ENCODE results near the gene NCAPD2.

NCAPD2 gene

DNA sequence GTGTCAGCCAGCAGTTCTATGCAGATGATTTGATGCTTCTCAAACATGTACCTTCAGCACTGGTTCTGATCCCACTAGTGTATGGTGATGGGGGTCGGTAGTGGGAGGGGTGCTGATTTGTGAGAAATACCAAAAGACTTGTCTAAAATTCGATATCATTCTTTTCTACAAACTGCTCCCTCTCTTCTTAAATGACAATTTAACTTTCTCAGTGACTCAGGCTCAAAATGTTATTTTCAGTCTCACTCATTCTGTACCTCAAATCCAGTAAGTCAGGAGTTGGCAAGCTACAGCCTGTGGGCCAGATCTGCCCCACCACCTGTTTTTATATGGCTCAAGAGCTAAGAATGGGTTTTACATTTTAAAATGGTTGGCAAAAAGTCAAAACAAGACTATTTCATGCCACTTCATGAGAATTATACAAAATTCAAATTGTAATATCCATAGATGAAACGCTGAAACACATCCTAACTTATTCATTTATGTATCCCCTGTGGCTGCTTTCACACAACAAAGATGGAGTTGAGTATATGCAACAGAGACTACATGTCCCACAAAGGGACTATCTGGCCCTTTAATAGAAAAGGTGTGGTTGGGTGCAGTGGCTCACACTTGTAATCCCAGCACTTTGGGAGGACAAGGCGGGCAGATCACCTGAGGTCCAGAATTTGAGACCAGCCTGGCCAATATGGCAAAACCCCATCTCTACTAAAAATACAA lies 80.8 kb downstream of the NCAPD2 start:
- DNase-seq (ENCODE audit: low read depth), result no peak

DNA sequence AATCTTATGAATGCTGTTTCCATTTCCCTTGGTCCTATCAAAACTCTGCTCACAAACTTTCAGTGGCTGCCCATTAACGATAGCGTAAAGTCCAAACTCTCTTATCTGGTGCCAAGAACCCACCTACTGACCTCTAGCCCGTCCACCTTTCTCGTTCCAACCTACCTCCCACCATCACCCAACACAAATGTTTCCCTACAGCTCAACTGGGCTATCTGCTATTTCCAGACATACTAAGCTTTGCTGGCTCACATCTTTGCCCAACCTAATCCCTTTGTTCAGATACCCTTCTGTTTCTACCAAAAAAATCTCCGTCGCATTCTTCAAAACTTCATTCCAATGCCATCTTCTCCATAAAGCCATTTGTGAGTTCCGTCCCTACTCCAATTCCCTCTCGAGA lies 81.7 kb downstream of the NCAPD2 start:
- no peak for DNase-seq (ENCODE audit: low read depth)
